ENCODE data around the gene MIF4GD.

GRCh38 chr17:75260641-75261335, 10.2 kb downstream of the MIF4GD start:
- no peak for TF ChIP-seq CTCF (IDR thresholded peaks at IDR 0.05)
- no peak for TF ChIP-seq POLR2AphosphoS5 (IDR thresholded peaks at IDR 0.05)
